ENCODE data around the gene ITGA7. TPM values are rescaled to one million over a fixed set of nuclear protein-coding genes. Genes with fewer than 3 reads are reported as not detected.

The ITGA7 gene
- total and polyA plus RNA-seq, 2 of the 8 experiments (the other 6 are each of a cell fraction or from before 2014, with no cell fraction given) = 57.6 to 86.1 TPM

DNA sequence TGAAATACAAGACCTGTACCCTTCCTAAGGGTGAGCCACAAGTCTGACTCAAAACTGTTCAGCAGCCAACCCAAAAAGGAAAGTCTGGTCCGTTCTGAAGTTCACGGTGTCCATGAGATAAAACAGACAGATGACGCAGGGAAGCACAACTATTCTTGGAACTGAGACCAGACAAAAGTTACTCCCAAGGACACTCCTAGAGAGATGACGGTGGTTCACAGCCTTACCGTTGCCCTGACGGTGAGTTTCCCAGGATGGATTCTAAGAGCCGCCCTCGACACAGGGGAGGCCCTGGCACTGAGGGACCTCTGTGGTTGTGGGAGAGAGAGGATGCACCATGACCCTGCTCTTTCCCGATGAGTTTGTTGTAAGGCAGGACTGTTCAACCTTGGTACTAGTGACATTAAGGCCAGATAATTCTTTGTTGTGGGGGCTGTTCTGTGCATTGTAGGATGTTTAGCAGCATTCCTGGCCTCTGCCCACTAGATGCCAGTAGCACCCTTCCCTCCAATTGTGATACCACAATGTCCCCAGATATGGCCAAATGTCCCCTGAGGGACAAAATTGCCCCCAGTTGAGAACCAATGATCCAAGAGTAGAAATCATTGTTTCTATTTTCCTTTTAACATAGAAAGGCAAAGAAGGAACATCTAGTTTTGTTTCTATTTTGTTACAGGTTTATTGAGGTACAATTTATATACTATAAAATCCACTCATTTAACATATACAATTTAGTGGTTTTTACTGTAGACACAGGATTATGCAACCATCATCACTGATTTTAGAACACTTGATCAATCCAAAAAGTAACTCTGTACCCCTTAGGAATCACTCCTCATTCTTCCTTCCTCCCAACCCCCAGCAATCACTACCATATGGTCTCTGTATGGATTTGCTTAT lies 48.0 kb downstream of the ITGA7 start (continued):
- TF ChIP-seq, protein P1, sequence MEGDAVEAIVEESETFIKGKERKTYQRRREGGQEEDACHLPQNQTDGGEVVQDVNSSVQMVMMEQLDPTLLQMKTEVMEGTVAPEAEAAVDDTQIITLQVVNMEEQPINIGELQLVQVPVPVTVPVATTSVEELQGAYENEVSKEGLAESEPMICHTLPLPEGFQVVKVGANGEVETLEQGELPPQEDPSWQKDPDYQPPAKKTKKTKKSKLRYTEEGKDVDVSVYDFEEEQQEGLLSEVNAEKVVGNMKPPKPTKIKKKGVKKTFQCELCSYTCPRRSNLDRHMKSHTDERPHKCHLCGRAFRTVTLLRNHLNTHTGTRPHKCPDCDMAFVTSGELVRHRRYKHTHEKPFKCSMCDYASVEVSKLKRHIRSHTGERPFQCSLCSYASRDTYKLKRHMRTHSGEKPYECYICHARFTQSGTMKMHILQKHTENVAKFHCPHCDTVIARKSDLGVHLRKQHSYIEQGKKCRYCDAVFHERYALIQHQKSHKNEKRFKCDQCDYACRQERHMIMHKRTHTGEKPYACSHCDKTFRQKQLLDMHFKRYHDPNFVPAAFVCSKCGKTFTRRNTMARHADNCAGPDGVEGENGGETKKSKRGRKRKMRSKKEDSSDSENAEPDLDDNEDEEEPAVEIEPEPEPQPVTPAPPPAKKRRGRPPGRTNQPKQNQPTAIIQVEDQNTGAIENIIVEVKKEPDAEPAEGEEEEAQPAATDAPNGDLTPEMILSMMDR (IDR thresholded peaks at IDR 0.05; ENCODE audit: control extremely low read depth in 1 of 3, insufficient read depth in 1 of 3, low read depth in 1 of 3, low read length in 3 of 3) = peak; percentile 46 to 68 (median 66)
- no peak for TF ChIP-seq CREB1 (IDR thresholded peaks at IDR 0.05)
- peak; percentile 80 to 86 for TF ChIP-seq RAD21 (IDR thresholded peaks at IDR 0.05 in 1 of 2, conservative IDR thresholded peaks at IDR 0.05 in 1 of 2; ENCODE audit: low read depth in 2 of 2, low read length in 2 of 2)
- TF ChIP-seq MAFK (IDR thresholded peaks at IDR 0.05; ENCODE audit: low read depth, low read length) = no peak
- TF ChIP-seq, protein P2, sequence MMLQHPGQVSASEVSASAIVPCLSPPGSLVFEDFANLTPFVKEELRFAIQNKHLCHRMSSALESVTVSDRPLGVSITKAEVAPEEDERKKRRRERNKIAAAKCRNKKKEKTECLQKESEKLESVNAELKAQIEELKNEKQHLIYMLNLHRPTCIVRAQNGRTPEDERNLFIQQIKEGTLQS (IDR thresholded peaks at IDR 0.05; ENCODE audit: insufficient read depth, low read depth, low read length) = no peak
- no peak for TF ChIP-seq POU5F1 (IDR thresholded peaks at IDR 0.05; ENCODE audit: low read depth, low read length)
- no peak for TF ChIP-seq RFX5 (IDR thresholded peaks at IDR 0.05; ENCODE audit: borderline replicate concordance, low read depth, low read length)
